HCT116 (cell line): ENCODE measurements around the gene VCPKMT. TPM values are rescaled to one million over a fixed set of nuclear protein-coding genes. Genes with fewer than 3 reads are reported as not detected.

Source experiments
- ATAC-seq: fragments of 200-7000 bp; cut with Tn5 transposase; 2 replicates; pipeline ENCODE4 v1.9.1; 2020; ENCODE audit warnings: mild to moderate bottlenecking, moderate library complexity
- BruUV-seq: library from RNA; stranded (reverse); fragments of 400-500 nt; replicated peaks from 2 replicates; lab custom pipeline; 2021; lab: Mats Ljungman, UMichigan
- CTCF ChIA-PET: fragments of 300-600 bp; sonication (Branson Sonifier 250); formaldehyde crosslinking; loops from one replicate; lab custom pipeline; 2021; ENCODE audit warnings: antibody characterized with exemption; lab: Charles Lee
- POLR2A ChIA-PET: fragments of 300-600, 350-600 bp; sonication (Branson Sonifier 250); formaldehyde crosslinking; loops from one replicate; lab custom pipeline; 2021; ENCODE audit warnings: antibody characterized with exemption; lab: Charles Lee
- RAD21 ChIA-PET, 2 experiments: fragments of 300-600 bp; sonication (Branson Sonifier 250); formaldehyde crosslinking; loops; one replicate each; lab custom pipeline; 2023; ENCODE audit warnings: low total read pairs in 2 of 2; ENCODE audit not compliant: uncharacterized antibody in 2 of 2, unreplicated experiment in 2 of 2, low non-redundant PET in 1 of 2; lab: Charles Lee
- DNase-seq: peaks from one replicate; pipeline ENCODE4 v3.0.0-alpha.2; 2010; ENCODE audit warnings: low read depth, low spot score
- H2AFZ ChIP-seq: fragments of 200-600 bp; shearing (Covaris generic), sonication (generic); 2 replicates; pipeline ENCODE4 v1.6.1; 2017; ENCODE audit warnings: low read depth, mixed run types, mixed read lengths, antibody characterized with exemption, low read length; ENCODE audit not compliant: poor library complexity, severe bottlenecking
- H3K27ac ChIP-seq: 2 replicates; pipeline ENCODE4 v1.5.1; 2012; ENCODE audit warnings: low read depth, low read length
- H3K27me3 ChIP-seq: fragments of 200-600 bp; sonication (generic); 2 replicates; pipeline ENCODE4 v1.6.1; 2016; ENCODE audit warnings: mixed run types, low read length, mixed read lengths; ENCODE audit not compliant: insufficient read depth
- H3K36me3 ChIP-seq, 2 experiments: fragments of 200-500 bp in 1 of 2; fragments of 200-600 bp in 1 of 2; sonication (Bioruptor generic) in 1 of 2; sonication (generic) in 1 of 2; 2 replicates each; pipeline versions ENCODE4 v1.5.1 to v1.6.1; 2014 to 2016; ENCODE audit warnings: low read length in 2 of 2, inconsistent platforms in 1 of 2, mixed read lengths in 1 of 2, mixed run types in 1 of 2; ENCODE audit not compliant: insufficient read depth in 2 of 2, control insufficient read depth in 1 of 2
- H3K4me1 ChIP-seq, 2 experiments: fragments of 200-600 bp in 1 of 2; sonication (generic) in 1 of 2; 2 replicates each; pipeline versions ENCODE4 v1.5.1 to v1.6.1; 2012 to 2017; ENCODE audit warnings: low read length in 2 of 2, inconsistent platforms in 1 of 2, mild to moderate bottlenecking in 1 of 2, mixed read lengths in 1 of 2, mixed run types in 1 of 2, moderate library complexity in 1 of 2; ENCODE audit not compliant: insufficient read depth in 2 of 2, control insufficient read depth in 1 of 2
- H3K4me2 ChIP-seq: fragments of 200-600 bp; sonication (generic); 2 replicates; pipeline ENCODE4 v1.6.1; 2017; ENCODE audit warnings: mixed run types, low read length, mixed read lengths
- H3K4me3 ChIP-seq, 2 experiments: fragments of 200-600 bp in 1 of 2; sonication (generic) in 1 of 2; replicated peaks in 1 of 2; 2 replicates each; pipeline ENCODE4 v1.5.1; 2011 to 2016; ENCODE audit warnings: low read length in 2 of 2, control low read depth in 1 of 2, low read depth in 1 of 2, mild to moderate bottlenecking in 1 of 2, mixed read lengths in 1 of 2, mixed run types in 1 of 2
- H3K79me2 ChIP-seq: fragments of 200-600 bp; sonication (generic); 2 replicates; pipeline ENCODE4 v1.6.1; 2017; ENCODE audit warnings: mild to moderate bottlenecking, mixed run types, low read length, moderate library complexity, mixed read lengths; ENCODE audit not compliant: insufficient read depth
- H3K9ac ChIP-seq: fragments of 200-600 bp; sonication (generic); 2 replicates; pipeline ENCODE4 v1.6.1; 2016; ENCODE audit warnings: low read length, mixed read lengths
- H3K9me2 ChIP-seq: fragments of 200-600 bp; sonication (generic), shearing (Covaris generic); 2 replicates; pipeline ENCODE4 v1.6.1; 2017; ENCODE audit warnings: mixed run types, mild to moderate bottlenecking, moderate library complexity; ENCODE audit not compliant: insufficient read depth
- H3K9me3 ChIP-seq, 2 experiments: fragments of 200-500 bp in 1 of 2; fragments of 200-600 bp in 1 of 2; sonication (Bioruptor generic) in 1 of 2; sonication (generic) in 1 of 2; 2 replicates each; pipeline ENCODE4 v1.6.1; 2014 to 2017; ENCODE audit warnings: low read length in 2 of 2, mixed read lengths in 2 of 2, inconsistent platforms in 1 of 2, low read depth in 1 of 2, mild to moderate bottlenecking in 1 of 2, mixed run types in 1 of 2, moderate library complexity in 1 of 2; ENCODE audit not compliant: control insufficient read depth in 1 of 2, insufficient read depth in 1 of 2
- H4K20me1 ChIP-seq: fragments of 200-600 bp; sonication (generic), shearing (Covaris generic); 2 replicates; pipeline ENCODE4 v1.6.1; 2017; ENCODE audit warnings: mixed run types, mild to moderate bottlenecking, moderate library complexity; ENCODE audit not compliant: insufficient read depth
- ATF3 ChIP-seq: IDR thresholded peaks from 2 replicates; pipeline ENCODE4 v1.6.1; 2012
- CBX3 ChIP-seq: IDR thresholded peaks from 2 replicates; pipeline ENCODE4 v1.6.1; 2012; ENCODE audit warnings: low read depth
- CEBPB ChIP-seq: IDR thresholded peaks from 2 replicates; pipeline ENCODE4 v1.6.1; 2012; ENCODE audit warnings: low read depth
- CTCF ChIP-seq, 3 experiments: fragments of 200-600 bp in 1 of 3; sonication (generic) in 1 of 3; IDR thresholded peaks in 2 of 3; conservative IDR thresholded peaks in 1 of 3; 2 replicates each; pipeline ENCODE4 v1.5.1; 2012 to 2017; ENCODE audit warnings: low read depth in 2 of 3, low read length in 2 of 3, antibody characterized with exemption in 1 of 3, borderline replicate concordance in 1 of 3, control low read depth in 1 of 3, mild to moderate bottlenecking in 1 of 3, mixed read lengths in 1 of 3, mixed run types in 1 of 3, moderate library complexity in 1 of 3; ENCODE audit not compliant: insufficient read depth in 1 of 3
- EZH2phosphoT487 ChIP-seq: fragments of 200-600 bp; IDR thresholded peaks from 2 replicates; pipeline ENCODE4 v1.6.1; 2018; ENCODE audit warnings: antibody characterized with exemption, borderline replicate concordance
- JUND ChIP-seq: IDR thresholded peaks from 2 replicates; pipeline ENCODE4 v1.6.1; 2012
- MAX ChIP-seq: IDR thresholded peaks from 2 replicates; pipeline ENCODE4 v1.6.1; 2012
- POLR2A ChIP-seq: IDR thresholded peaks from 2 replicates; pipeline ENCODE4 v1.7.0; 2011; ENCODE audit warnings: borderline replicate concordance; ENCODE audit not compliant: insufficient read depth, insufficient read length; ENCODE audit errors: extremely low read depth
- RAD21 ChIP-seq: IDR thresholded peaks from 2 replicates; pipeline ENCODE4 v1.6.1; 2012; ENCODE audit warnings: low read depth, mild to moderate bottlenecking
- REST ChIP-seq: IDR thresholded peaks from 2 replicates; pipeline ENCODE4 v1.6.1; 2012; ENCODE audit warnings: low read depth
- SP1 ChIP-seq: IDR thresholded peaks from 2 replicates; pipeline ENCODE4 v1.6.1; 2012; ENCODE audit warnings: low read depth
- SRF ChIP-seq: IDR thresholded peaks from 2 replicates; pipeline ENCODE4 v1.6.1; 2012; ENCODE audit warnings: low read depth
- YY1 ChIP-seq: IDR thresholded peaks from 2 replicates; pipeline ENCODE4 v1.6.1; 2011; ENCODE audit warnings: low read length, low read depth, moderate library complexity, mild to moderate bottlenecking; ENCODE audit not compliant: insufficient replicate concordance; ENCODE audit errors: extremely low read depth
- ZBTB33 ChIP-seq: IDR thresholded peaks from 2 replicates; pipeline ENCODE4 v1.6.1; 2011; ENCODE audit warnings: mild to moderate bottlenecking, low read length, moderate library complexity; ENCODE audit not compliant: insufficient replicate concordance; ENCODE audit errors: extremely low read depth
- ZFX ChIP-seq: fragments of 450-650 bp; IDR thresholded peaks from 2 replicates; pipeline ENCODE4 v1.6.1; 2017
- intact Hi-C: fragments of 100-400 bp; cut with micrococcal nuclease; formaldehyde crosslinking; loops from 2 replicates; pipeline ENCODE4 v1.10.0; 2022
- total RNA-seq: library from RNA; stranded (reverse); gene quantifications from one replicate; pipeline ENCODE4 v1.2.1, GENCODE V29; 2021; ENCODE audit not compliant: unreplicated experiment

Gene VCPKMT
- total RNA-seq, 1 experiment from 2014 or later: 9.7 TPM

GRCh38 chr14:50072395-50072794 lies 44.0 kb downstream of the VCPKMT start (continued):
- TF ChIP-seq YY1: no peak
- TF ChIP-seq RAD21: no peak
- TF ChIP-seq POLR2A: no peak

- Histone ChIP-seq H3K9ac (no peak overlapping the region), H3K4me2 (no peak overlapping the region), H3K79me2 (no peaks in the 10 kb centered on the region), H3K9me2 (no peaks in the 10 kb centered on the region), H3K9me3 (no peaks in the 10 kb centered on the region), H3K4me3 (no peak overlapping the region), H2AFZ (no peak overlapping the region), H3K27ac (no peak overlapping the region), H3K36me3 (no peaks in the 10 kb centered on the region), H4K20me1 (no peaks in the 10 kb centered on the region), H3K27me3 (no peaks in the 10 kb centered on the region), H3K4me1 (peaks cover 5 to 13% of the 10 kb centered on the region in 2 experiments; a peak in 3 of 4 replicates)
- TF ChIP-seq REST: no peak
- no peak for TF ChIP-seq CBX3
- TF ChIP-seq EZH2phosphoT487: no peak
- TF ChIP-seq SRF: no peak
- TF ChIP-seq MAX: no peak
- TF ChIP-seq CEBPB: no peak
- no peak for TF ChIP-seq RAD21
- TF ChIP-seq SP1: no peak
- TF ChIP-seq JUND: no peak
- TF ChIP-seq ATF3: no peak
- no peak for TF ChIP-seq ZFX
- no peak for TF ChIP-seq CTCF (IDR thresholded peaks at IDR 0.05 in 2 of 3, conservative IDR thresholded peaks at IDR 0.05 in 1 of 3; ENCODE audit: borderline replicate concordance in 1 of 3, insufficient read depth in 1 of 3, low read depth in 2 of 3, low read length in 2 of 3)
- TF ChIP-seq ZBTB33: no peak
- no peak for TF ChIP-seq POLR2A
- RAD21 ChIA-PET: no interaction called here
- no TSS peak for BruUV-seq
- CTCF ChIA-PET: no interaction called here
- DNase-seq (no peak), ATAC-seq (no peak)
- intact Hi-C loops: no loop called here
- POLR2A ChIA-PET: no interaction called here
Observed at GRCh38 chr14:50070840-50071548, 45.4 kb downstream of the VCPKMT start.
